Measurements from ENCODE around the gene ADM. TPM values are rescaled to one million over a fixed set of nuclear protein-coding genes. Genes with fewer than 3 reads are reported as not detected.

The ADM gene
- total RNA-seq, 1 donor from 2014 or later = 169 TPM

DNA sequence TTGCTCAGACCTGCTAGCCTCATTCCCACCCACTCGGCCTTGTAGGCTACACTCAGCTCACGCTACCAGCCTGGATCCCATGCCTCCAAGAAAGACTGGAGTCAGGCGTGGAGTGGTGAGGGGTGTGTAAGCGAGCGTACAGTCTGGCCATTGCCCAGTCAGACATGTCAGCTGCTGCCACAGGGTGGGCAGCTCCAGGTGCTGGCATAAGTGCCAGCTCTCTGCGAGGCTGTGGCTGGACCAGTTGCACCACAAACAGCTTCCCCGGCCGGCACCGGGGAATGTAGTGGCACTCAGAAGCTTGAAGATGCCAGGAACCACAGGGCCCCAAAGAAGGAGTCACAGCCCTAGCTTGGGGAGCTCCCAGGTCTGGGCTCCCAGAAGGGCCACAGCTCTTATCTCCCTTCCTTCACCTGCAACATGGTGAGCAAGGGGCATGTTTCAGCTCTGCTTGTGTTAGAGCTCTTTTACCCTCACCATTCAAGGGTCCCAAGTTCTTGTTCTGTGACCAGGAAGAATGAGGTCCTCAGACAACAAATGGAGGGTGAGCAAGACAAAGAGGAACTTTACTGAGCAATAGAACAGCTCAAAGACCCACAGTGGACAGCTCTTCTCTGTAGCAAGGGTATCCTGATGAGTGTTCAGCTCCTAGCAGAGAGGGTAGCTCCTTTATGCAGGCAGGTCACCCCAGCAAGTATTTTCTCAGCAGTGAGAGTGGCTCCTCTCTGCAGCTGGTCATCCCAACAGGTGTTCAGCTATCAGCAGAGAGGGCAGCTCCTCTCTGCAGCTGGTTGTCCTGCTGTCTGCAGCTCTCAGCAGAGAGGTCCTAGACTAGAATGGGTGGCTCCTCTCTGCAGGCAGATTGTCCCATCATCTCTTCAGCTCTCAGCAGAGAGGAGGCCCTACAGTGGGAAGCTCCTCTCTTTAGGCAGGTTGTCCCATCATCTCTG lies 16.8 kb upstream of the ADM start:
- no peak overlapping the region for H3K4me3 ChIP-seq (ENCODE audit: low read depth, low read length)
- TF ChIP-seq, protein P1, sequence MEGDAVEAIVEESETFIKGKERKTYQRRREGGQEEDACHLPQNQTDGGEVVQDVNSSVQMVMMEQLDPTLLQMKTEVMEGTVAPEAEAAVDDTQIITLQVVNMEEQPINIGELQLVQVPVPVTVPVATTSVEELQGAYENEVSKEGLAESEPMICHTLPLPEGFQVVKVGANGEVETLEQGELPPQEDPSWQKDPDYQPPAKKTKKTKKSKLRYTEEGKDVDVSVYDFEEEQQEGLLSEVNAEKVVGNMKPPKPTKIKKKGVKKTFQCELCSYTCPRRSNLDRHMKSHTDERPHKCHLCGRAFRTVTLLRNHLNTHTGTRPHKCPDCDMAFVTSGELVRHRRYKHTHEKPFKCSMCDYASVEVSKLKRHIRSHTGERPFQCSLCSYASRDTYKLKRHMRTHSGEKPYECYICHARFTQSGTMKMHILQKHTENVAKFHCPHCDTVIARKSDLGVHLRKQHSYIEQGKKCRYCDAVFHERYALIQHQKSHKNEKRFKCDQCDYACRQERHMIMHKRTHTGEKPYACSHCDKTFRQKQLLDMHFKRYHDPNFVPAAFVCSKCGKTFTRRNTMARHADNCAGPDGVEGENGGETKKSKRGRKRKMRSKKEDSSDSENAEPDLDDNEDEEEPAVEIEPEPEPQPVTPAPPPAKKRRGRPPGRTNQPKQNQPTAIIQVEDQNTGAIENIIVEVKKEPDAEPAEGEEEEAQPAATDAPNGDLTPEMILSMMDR (IDR thresholded peaks at IDR 0.05; ENCODE audit: insufficient read depth, low read length, severe bottlenecking) = no peak
- no peaks in the 10 kb centered on the region for H3K27me3 ChIP-seq (ENCODE audit: control insufficient read depth, insufficient read depth, low read length)
- FAIRE-seq (no peak), DNase-seq (ENCODE audit: low read depth) (no peak)
- no peaks in the 10 kb centered on the region for H3K36me3 ChIP-seq (ENCODE audit: control insufficient read depth, insufficient read depth, low read length)

DNA sequence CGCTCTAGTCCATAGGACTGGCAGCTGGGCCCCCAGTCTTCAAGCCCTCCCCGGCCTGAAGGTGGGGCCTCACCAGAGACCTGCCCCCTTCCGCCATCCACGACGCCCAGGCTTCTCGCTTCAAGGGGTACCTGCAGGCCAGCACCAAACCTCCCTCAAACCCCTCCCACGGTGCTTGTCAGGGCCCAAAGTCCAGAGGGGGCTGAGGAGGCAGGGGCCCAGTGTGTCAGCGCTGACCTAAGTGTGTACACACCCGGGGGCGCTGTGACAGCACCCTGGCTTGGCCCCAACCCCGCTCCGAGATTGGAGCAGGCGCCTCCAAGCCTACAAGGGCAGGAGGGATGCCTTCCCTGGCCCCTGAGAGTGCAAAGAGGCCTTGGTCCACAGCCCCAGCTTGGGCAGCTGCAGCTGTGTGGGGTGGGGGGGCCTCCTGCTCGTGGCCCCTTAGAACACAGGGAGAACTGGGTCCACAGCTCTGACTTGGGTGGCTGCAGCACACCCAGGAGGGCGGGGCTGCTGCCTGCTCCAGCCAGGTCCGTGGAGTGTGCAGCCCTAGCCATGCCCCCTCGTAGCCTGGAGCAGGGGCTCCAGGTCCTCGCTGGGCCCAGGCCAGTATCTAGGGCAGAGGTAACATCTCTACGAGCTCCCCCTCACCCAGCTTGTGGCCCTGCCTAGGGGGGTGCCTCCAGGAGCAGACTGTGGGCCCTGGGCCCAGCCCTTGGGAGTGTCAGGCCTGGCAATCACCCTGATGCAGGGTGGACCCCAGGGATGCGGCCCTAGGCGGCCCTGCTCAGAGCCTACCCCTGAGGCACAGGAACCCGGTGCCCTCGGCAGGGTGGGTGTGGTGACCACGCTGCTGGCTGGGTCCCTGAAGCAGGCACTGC lies 15.8 kb upstream of the ADM start:
- Histone ChIP-seq H3K4me3 (ENCODE audit: low read depth, low read length) (no peak overlapping the region), H3K27me3 (ENCODE audit: control insufficient read depth, insufficient read depth, low read length) (no peaks in the 10 kb centered on the region), H3K36me3 (ENCODE audit: control insufficient read depth, insufficient read depth, low read length) (no peaks in the 10 kb centered on the region)
- FAIRE-seq (no peak), DNase-seq (ENCODE audit: low read depth) (no peak)
- TF ChIP-seq, protein P1 (IDR thresholded peaks at IDR 0.05; ENCODE audit: insufficient read depth, low read length, severe bottlenecking) = no peak

DNA sequence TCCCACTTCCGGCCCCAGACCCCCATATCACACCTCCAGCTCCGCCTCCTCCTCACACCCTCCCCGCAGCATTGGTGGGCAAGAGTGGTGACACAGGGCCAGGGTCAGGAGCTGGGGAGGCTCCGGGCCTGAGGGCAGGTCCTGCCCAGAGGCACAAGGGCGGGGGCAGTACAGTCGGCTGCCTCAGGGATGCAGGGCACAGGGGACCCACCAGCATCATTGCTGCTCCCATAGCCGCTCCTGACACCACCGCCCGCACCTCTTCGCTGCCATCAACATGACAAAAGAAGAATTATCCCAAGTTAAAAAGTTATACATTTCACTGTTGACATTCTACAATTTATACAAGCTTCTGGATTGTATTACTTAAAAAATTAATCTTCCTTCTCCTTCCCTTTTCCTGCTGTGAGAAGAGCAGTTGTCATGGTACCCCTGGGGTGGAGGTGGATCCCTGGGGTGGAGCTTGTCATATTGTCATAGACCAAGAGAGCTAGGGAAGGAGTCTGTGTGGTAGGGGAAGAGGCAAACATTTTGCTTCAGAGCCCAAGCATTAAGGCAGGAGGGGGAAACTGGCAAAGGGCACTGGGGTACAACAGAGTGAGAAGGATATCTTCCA lies 15.0 kb upstream of the ADM start:
- TF ChIP-seq, protein P1 (IDR thresholded peaks at IDR 0.05; ENCODE audit: insufficient read depth, low read length, severe bottlenecking) = no peak
- no peak for FAIRE-seq
- DNase-seq (ENCODE audit: low read depth) = no peak

DNA sequence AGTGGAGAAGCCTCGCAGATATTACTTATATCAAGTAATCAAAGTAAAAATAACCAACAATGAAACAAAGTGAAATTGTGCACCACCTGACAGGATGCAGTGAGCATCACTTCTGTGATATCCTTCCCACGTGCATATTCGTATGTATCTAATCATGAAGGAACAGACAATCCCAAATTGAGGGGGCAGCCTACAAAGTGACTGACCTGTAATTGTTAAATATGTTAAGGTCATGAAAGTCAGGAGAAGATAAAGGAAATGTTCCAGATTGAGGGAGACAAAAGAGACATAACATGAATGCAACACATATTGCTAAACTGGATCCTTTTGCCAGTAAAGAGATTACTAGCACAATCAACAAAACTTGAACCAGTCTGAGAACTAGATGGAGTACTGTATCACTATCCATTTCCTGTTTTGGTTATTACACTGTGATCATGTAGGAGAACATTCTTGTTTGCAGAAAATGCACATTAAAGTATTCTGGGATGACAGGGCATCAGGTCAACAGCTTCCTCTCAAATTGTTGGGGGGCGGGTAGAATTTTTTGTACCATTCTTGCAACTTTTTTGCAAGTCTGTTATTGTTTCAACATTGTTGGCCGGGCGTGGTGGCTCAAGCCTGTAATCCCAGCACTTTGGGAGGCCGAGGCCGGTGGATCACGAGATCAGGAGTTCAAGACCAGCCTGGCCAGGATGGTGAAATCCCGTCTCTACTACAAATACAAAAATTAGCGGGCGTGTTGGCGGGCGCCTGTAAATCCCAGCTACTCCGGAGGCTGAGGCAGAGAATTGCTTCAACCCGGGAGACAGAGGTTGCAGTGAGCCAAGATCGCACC lies 12.9 kb upstream of the ADM start:
- H3K27me3 ChIP-seq (ENCODE audit: control insufficient read depth, insufficient read depth, low read length) = no peaks in the 10 kb centered on the region
- H3K4me3 ChIP-seq (ENCODE audit: low read depth, low read length) = no peak overlapping the region
- DNase-seq (ENCODE audit: low read depth) (no peak), FAIRE-seq (no peak)
- H3K36me3 ChIP-seq (ENCODE audit: control insufficient read depth, insufficient read depth, low read length) = no peaks in the 10 kb centered on the region
- TF ChIP-seq, protein P1 (IDR thresholded peaks at IDR 0.05; ENCODE audit: insufficient read depth, low read length, severe bottlenecking) = no peak

More for the DNA sequence above, 15.0 kb upstream of the ADM start:
- Histone ChIP-seq H3K36me3 (ENCODE audit: control insufficient read depth, insufficient read depth, low read length) (no peaks in the 10 kb centered on the region), H3K27me3 (ENCODE audit: control insufficient read depth, insufficient read depth, low read length) (no peaks in the 10 kb centered on the region), H3K4me3 (ENCODE audit: low read depth, low read length) (no peak overlapping the region)
